HFF-Myc (cell line): Measurements from ENCODE around the gene SPTB.

ENCODE experiments used
- DNase-seq: peaks from one replicate; pipeline ENCODE4 v3.0.0-alpha.2; 2011; ENCODE audit warnings: low read depth; ENCODE audit errors: extremely low read depth
- H3K4me3 ChIP-seq: replicated peaks from 2 replicates; pipeline ENCODE4 v1.5.1; 2011; ENCODE audit warnings: low read depth, mild to moderate bottlenecking, control low read depth, low read length
- CTCF ChIP-seq: IDR thresholded peaks from 2 replicates; pipeline ENCODE4 v1.5.1; 2012; ENCODE audit warnings: mild to moderate bottlenecking, low read depth, low read length, control low read depth; ENCODE audit errors: missing control alignments

SPTB gene

GRCh38 chr14:64799555-64799954, 80.2 kb downstream of the SPTB start:
- no peak for TF ChIP-seq CTCF
- no peak overlapping the region for H3K4me3 ChIP-seq
- DNase-seq = no peak

- TF ChIP-seq CTCF = no peak
- no peak for DNase-seq
- H3K4me3 ChIP-seq = no peak overlapping the region
Measured at GRCh38 chr14:64796369-64796768, 83.3 kb downstream of the SPTB start.

GRCh38 chr14:64795921-64796320, 83.8 kb downstream of the SPTB start:
- TF ChIP-seq CTCF = no peak
- DNase-seq = no peak
- no peak overlapping the region for H3K4me3 ChIP-seq

GRCh38 chr14:64795211-64795610, 84.5 kb downstream of the SPTB start:
- H3K4me3 ChIP-seq = no peak overlapping the region
- TF ChIP-seq CTCF = no peak
- no peak for DNase-seq

- DNase-seq = no peak
- TF ChIP-seq CTCF = no peak
- no peak overlapping the region for H3K4me3 ChIP-seq
Measured at GRCh38 chr14:64792871-64793560, 86.7 kb downstream of the SPTB start.

GRCh38 chr14:64792231-64792630, 87.5 kb downstream of the SPTB start:
- no peak overlapping the region for H3K4me3 ChIP-seq
- no peak for TF ChIP-seq CTCF
- no peak for DNase-seq

GRCh38 chr14:64790478-64790877, 89.2 kb downstream of the SPTB start:
- no peak for DNase-seq
- TF ChIP-seq CTCF = no peak
- no peak overlapping the region for H3K4me3 ChIP-seq
